Stimulated activated CD4-positive, alpha-beta T cell treated with anti-CD3 and anti-CD28 coated beads, Interleukin-15, amount 100 ng/mL, for 1 hour (primary cell): ENCODE data around the gene AKT2.

Experiments
- DNase-seq, 2 donors: peaks; one replicate each; pipeline ENCODE4 v3.0.0-alpha.2; 2020; ENCODE audit warnings: low read depth in 1 of 2, low spot score in 1 of 2

AKT2 gene

GRCh38 chr19:40302224-40303011 lies 17.3 kb upstream of the AKT2 start:
- no peak for DNase-seq

GRCh38 chr19:40300668-40301067 lies 15.5 kb upstream of the AKT2 start:
- no peak for DNase-seq

GRCh38 chr19:40298026-40298425 lies 12.9 kb upstream of the AKT2 start:
- DNase-seq: no peak

DNA sequence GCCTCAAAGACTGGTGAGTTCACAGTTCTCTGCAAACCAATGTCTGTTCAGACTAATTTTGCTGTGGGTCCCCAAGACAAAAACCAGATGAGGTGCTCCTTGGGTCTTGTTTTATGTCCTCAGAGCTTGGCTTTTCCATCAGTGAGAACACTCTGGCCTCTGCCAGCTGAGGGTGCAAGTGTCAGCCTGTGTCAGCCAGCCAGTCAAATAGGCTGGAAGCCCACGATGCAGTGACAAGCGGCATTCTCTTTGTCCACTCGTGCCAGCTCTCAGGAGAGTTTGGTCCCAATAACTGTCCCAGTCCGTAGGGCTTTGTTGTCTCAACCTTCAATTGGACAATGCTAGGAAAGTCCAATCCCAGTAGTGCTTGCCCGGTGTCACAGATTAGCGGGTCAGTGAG lies 9.4 kb upstream of the AKT2 start:
- no peak for DNase-seq

DNA sequence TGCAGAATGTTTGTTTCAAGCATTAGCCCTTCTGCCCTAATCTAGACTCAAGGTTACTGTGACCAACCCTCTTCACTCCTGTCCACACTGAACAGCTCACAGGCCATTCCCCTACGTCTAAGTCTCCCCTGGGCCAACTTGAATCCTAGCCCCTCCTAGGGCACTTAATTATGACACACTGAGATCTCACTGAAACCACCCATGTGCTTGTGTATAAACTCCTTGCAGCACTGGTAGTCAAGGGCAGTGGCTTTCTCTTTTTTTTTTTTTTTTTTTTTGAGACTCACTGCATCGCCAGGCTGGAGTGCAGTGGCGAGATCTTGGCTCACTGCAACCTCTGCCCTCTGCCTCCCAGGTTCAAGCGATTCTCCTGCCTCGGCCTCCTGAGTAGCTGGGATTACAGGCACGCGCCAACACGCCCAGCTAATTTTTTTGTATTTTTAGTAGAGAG lies 1.9 kb upstream of the AKT2 start:
- DNase-seq: no peak

DNA sequence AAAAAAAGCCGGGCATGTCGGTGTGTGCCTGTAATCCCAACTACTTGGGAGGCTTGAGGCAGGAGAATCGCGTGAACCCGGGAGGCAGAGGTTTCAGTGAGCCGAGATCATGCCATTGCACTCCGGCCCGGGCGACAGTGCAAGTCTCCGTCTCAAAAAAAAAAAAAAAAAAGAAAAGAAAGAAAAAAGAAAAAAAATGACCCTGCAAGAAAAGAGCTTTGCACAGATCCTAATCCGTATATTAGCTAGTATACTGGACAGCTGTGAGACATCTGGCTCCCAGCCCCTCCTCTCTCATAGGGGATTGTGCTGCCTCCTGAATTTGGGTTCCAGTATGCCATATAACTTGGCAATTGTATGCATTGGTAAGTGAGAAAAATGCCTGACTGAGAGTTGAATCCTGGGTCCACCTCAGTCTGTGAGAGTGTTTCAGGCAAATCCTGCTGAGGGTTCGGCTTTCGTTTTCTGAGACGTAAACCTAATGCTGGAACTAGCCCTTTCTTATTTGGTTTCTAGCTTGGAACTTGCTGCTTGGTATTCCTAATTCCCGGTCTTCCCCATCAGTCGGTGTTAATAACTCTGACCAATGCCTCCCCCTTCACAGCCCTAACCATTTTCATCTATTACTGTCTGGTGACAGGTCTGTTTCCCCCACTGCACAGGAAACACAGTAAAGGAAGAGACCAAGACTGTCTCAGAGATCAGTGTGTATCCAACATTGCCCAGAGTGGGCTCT lies 1.3 kb upstream of the AKT2 start:
- no peak for DNase-seq

DNA sequence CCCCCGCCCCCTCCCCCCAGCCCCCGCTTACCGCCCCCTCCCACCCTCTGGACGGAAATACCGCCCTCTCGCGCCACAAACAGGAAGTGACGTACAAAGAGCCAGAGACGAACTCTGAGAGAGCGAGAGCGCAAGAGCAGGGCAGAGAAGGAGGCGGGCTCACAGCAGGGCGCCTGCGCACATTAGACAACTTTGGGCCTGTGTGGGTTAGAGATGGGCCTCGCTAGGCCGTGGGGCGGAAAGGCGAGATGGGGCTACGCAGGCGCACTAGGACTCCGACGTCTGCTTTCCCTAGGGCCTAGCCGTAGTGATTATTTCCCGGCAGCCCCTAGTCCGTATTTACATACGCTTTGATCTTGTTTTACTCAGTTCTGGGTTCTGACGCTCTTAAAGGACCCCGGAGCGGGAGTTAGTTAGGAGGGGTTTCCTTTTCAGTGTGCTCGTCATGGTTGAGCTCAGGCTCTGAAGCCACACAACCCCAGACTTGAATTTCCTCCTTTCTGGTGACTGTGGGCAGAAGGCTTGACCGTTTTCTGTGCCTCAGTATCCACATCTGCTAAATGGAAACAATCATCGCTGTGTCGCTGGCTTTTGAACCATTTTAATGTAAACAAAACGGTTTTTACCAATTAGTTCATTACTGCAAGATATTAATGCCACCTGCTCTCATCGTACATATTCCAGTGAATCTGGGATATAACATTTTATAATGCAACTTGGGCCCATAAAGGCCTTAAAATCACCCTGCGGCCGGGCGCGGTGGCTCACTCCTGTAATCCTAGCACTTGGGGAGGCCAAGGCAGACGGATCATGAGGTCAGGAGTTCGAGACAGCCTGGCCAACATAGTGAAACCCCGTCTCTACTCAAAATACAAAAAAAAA lies 449 bp upstream of the AKT2 start:
- peak; percentile 92 to 96 for DNase-seq

DNA sequence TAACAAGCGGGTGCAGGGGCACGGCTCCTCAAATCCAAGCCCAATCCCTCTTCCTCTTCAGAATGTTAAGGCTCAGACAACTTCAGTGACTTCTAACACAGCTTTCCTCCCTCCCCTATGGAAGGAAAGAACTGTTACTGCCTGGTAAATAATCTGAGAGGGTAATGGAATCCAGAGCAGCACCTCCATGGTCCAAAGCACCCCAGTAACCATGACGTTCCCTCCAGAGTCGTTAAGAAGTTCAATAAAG lies 969 bp downstream of the AKT2 start:
- DNase-seq: no peak

- no peak for DNase-seq
These were observed 1.5 kb downstream of the AKT2 start for GRCh38 chr19:40283414-40284250.

GRCh38 chr19:40282920-40283319 lies 2.2 kb downstream of the AKT2 start:
- no peak for DNase-seq

DNA sequence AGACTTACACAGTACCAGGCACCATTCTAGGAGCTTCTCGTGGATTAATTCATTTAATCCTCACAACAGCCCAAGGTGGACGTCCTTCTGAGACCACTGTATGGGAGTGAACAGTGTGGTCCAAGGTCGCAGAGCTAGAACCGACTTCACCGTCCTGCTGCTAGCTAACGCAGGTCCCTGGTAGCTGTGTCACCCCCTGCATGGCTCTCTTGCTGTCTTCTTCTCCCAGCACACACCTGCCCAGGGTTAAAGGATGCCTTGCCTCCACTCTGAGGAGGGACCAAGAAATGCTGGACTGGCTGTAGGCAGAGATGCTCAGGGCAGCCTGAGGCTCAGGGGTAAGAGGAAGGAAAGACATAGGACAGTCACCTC lies 3.0 kb downstream of the AKT2 start:
- no peak for DNase-seq

GRCh38 chr19:40281381-40282208 lies 3.5 kb downstream of the AKT2 start:
- DNase-seq: no peak

- no peak for DNase-seq
These were observed 4.4 kb downstream of the AKT2 start for GRCh38 chr19:40280608-40281221.

DNA sequence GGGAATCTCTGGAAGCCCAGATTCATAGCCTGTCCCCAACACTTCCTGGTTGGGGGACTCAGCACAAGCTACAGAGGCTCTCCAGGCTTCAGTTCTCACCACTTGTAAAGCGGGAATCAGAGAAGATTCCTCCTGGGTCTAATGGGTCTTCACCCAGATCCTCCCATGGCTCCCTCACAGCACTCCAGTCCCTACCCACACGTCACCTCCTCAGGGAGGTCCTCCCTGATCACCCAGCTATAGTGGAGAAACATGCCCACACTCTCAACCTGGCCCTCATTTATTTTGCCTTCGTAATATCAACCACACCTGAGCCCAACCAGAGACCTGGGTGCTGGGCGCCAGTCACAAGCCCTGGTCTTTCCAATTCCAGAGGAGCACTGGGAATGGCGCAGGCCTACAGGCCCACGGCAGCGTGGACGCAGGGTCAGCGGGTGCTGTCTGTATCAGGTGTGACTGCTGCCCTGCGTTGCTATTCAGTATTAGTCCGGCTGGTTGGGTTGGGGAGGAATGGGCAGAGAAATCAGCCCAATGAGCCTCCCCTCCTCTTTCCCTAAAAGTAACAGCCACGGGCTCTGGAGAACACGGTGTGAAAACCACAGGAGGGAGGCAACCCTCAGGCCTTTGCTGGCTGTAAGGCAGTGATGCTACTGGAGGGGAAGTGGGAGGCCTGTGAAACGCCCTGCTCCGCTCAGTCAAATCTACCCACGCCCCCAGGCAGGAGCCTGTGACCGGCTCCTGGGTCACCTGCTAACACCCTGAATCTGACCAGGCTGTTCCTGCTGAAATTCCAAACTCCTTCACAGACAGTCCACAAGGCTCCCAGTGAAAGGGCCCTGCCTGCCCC lies 5.2 kb downstream of the AKT2 start:
- no peak for DNase-seq

DNA sequence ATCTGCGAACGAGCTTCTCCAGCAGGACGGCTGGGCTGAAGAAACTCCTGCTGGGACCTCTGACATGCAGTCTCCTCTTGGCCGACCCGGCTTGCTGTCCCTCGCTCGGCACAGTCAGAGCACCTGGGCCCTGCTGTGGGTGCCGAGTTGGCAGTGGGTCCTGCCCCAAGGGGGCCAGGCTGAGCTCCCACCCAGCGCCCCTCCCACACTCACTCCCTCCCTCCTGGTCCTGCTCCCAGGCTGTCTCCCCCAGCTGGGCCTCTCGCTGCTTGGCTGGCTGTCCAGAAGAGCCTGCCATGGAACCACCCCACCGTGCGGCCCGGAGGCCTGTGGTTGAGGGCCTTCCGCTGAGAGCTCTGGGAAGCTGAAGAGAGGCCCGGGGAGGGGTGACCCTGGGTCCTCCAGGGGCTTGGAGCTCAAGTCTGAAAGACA lies 6.0 kb downstream of the AKT2 start:
- DNase-seq: no peak

- no peak for DNase-seq
These were observed 6.6 kb downstream of the AKT2 start for GRCh38 chr19:40278361-40279035.

GRCh38 chr19:40277356-40278059 lies 7.6 kb downstream of the AKT2 start:
- DNase-seq: no peak
